ENCODE data around the gene WDR73.

GRCh38 chr15:84599906-84600305, 54.2 kb downstream of the WDR73 start:
- TF ChIP-seq CTCF (IDR thresholded peaks at IDR 0.05) (no peak), POLR2A (IDR thresholded peaks at IDR 0.05) (no peak)

Data from Peyer's patch (tissue), 4 donors.